Measurements from ENCODE around the gene SEPTIN12.

The SEPTIN12 gene, protein sequence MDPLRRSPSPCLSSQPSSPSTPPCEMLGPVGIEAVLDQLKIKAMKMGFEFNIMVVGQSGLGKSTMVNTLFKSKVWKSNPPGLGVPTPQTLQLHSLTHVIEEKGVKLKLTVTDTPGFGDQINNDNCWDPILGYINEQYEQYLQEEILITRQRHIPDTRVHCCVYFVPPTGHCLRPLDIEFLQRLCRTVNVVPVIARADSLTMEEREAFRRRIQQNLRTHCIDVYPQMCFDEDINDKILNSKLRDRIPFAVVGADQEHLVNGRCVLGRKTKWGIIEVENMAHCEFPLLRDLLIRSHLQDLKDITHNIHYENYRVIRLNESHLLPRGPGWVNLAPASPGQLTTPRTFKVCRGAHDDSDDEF

DNA sequence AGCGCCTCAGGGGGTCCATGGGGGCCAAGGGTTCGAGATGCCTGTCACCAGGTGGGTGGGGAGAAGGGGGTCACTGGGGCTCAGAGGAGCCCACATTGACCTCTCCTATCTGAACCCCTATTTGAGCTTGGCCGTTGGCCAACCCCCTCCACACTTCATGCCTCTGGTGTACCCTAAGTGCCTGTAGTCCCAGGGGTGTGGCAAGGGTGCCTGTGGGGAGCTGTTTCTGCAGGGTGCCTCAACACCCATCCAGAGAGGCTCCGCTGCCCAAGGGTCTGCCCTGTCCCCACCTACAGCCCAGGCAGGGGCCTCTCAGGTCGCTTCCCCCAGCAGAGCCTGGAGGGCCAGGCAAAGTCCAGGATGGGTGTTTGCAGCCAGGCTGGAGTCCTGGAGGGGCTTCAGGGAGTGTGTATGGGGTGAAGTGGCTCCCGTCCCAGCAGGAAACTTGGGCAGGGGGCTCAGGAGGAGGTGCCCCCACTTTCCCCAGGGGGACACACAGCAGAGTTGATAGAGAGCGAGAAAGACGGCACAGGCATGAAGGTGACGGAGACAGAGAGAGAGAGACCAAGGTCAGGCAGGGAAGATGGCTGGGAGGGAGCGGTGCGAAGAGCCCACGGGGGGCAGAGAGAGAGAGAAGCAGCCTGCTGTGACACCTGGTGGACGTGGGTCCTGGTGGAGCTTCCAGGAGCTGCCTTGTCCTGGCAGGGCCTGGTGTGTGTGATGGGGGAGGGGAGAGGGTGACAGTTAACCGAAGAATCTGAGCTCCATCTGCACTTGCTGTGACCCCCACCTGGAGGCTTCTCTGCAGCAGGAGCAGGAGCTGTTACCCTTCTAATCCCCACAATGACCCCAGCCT, at the start of gene SEPTIN12:
Gene SEPTIN12 (minus strand): TSS at position 719 of the 856 bp plus-strand sequence. CDS start 700 bp downstream, at position 19.
- TF ChIP-seq GATA3 (IDR thresholded peaks at IDR 0.05; ENCODE audit: low read depth, low read length) (no peak), GATA2 (IDR thresholded peaks at IDR 0.05; ENCODE audit: low read depth, low read length) (no peak)

DNA sequence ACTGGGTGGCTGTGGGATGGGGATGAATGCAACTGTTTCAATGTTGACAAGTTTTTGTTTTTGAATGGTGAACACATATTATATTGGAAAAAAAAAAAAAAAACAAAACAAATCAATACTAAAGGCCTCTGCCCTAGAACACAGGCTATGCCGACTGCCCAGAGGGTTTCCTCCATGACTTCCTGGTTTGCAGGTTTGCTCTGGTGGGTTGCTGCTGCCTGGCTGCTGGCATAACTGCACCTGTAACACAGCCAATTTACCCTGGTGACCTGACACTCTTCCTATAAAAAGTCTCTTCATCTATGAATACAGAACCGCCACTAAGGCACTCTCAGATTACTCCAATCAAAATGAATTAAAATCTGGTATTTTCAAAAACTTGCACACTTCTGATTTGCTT, 48.6 kb upstream of the SEPTIN12 start:
- TF ChIP-seq GATA2 (IDR thresholded peaks at IDR 0.05; ENCODE audit: low read depth, low read length) (no peak), GATA3 (IDR thresholded peaks at IDR 0.05; ENCODE audit: low read depth, low read length) (no peak)

DNA sequence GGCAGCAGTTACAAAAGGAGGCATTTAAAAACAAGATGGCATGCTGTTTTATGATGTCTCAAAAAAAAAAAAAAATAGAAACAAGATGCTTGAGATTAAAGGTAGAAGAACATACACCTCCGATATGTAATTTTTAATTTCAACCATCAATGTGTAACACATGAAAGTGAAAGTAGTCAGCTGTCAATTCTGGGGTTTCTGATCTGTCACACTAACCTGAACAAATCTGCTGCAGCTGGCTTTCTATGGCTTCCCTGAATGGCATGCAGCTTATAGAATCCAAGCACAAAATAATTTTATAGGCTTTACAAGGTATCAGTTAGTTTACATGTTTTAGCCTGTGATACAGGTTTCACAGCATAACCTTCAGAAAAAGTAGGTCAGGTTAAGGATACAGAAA, 45.4 kb upstream of the SEPTIN12 start:
- TF ChIP-seq GATA3 (IDR thresholded peaks at IDR 0.05; ENCODE audit: low read depth, low read length) (no peak), GATA2 (IDR thresholded peaks at IDR 0.05; ENCODE audit: low read depth, low read length) (no peak)

DNA sequence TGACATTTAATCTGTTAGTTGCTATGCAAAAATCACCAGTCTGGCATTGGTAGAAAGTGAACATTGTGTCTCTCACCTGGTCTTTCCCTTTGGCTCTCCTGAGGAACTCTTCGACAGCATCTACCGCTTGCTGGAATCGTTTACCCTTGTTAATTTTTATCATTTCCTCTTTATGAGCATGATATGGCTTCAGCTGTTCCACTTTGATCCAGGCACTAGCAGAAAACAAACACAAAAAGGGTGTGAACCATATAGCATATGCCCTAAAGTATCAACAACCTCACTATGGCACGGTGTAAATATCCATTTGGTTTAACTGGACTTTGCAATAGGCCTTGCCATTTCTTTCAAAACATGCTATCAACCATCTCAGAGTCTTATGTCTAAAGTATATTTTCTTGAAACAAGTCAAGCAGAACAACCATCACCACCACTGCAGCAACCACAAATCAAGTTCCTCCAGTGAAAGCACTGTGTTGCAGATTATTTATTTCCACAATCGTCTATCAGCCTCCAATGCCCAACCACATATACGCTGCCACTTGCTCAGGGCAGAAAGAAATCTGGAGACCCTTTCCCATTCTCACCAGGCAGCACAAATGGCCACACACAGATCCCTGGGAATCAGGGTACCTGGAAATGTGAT, 44.7 kb upstream of the SEPTIN12 start:
- TF ChIP-seq GATA2 (IDR thresholded peaks at IDR 0.05; ENCODE audit: low read depth, low read length) (no peak), GATA3 (IDR thresholded peaks at IDR 0.05; ENCODE audit: low read depth, low read length) (no peak)

DNA sequence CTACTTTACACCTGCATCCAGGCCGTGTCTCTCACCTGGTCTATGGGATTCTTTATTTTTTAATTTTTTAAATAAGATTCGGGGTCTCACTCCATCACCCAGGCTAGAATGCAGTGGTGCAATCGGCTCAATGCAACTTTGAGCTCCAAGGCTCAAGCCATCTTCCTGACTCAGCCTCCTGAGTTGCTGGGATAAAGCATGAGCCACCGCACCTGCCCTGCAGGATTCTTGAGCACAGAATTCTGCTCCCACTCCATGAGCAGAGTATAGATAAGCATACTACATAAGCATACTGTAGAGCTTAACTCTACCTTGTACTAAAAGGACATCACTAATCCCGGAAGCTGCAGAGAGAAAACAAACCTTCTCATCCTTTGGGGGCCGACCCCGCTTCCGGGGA, 43.5 kb upstream of the SEPTIN12 start:
- TF ChIP-seq GATA3 (IDR thresholded peaks at IDR 0.05; ENCODE audit: low read depth, low read length) (no peak), GATA2 (IDR thresholded peaks at IDR 0.05; ENCODE audit: low read depth, low read length) (no peak)

DNA sequence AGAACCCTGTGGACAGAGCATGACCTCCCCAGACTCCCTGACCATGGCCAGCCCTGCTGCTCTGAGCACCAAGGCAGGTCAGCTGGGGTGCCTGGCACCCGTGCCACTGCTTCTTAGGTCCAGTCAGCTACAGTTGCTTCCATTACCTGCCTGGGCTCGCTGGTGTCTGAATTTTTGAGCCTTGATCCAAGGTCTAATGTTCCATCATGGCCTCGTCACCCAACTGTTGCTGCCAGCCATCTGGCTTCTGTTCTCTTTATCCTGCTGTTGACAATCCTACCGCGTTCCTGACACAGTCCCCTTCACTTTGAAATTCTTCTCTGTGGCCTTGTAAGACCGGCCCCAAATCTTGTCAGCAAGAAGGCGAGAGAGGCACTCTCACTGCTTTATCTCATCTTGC, 42.3 kb upstream of the SEPTIN12 start:
- TF ChIP-seq GATA2 (IDR thresholded peaks at IDR 0.05; ENCODE audit: low read depth, low read length) = no peak
- no peak for TF ChIP-seq GATA3 (IDR thresholded peaks at IDR 0.05; ENCODE audit: low read depth, low read length)

DNA sequence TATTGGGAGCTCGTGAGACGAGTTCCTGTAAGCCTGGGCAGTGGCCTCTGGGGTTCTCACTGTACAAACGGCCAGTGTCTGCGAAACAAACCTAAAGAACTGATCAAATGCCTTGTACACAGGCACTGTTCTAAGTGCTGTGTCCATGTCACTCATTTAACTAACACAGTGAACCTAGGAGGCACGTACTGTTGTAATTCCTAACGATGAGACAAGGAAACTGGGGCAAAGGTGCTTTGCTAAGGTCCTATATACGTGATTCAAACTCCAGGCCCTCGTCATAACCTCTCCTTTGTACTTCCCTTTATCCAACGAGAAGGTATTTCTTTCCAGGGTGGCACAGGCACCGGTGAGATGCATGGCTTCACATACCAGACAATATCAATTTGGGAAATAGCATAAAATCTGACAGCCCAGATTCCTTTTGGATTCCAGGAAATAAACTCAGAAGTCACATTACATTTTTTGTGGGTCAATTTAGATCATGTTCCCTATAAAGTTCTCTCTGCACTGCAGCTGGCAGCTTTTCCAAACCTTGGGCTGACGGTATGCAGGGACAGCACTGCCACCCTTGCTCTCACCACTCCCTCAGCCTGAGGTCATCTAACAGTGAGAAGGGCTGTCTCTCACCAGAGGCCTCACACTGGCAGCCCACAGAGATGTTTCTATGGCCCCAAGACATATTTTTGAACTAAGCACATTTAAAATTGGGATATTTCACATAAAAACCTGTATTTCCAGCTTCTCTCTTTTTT, 40.6 kb upstream of the SEPTIN12 start:
- TF ChIP-seq GATA2 (IDR thresholded peaks at IDR 0.05; ENCODE audit: low read depth, low read length) (no peak), GATA3 (IDR thresholded peaks at IDR 0.05; ENCODE audit: low read depth, low read length) (no peak)

DNA sequence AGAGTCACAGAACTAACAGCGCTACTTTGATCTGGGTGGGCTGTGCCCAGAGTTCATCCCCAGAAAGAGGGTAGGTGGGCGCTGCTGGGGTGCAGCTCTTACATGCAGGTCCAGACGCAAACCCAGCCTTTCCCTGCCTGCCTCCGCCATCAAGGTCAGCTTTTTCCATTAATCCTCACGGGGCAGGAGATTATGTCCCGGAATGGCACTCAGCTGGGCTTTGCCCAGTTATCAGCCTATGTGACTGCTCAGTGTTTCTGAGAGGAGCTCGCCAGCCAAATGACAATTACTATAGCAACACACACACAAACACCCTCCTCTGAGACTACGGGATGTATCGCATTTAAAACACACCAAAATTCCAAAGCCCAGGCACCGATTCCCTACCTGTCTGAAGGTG, 38.8 kb upstream of the SEPTIN12 start:
- TF ChIP-seq GATA2 (IDR thresholded peaks at IDR 0.05; ENCODE audit: low read depth, low read length) (no peak), GATA3 (IDR thresholded peaks at IDR 0.05; ENCODE audit: low read depth, low read length) (no peak)

DNA sequence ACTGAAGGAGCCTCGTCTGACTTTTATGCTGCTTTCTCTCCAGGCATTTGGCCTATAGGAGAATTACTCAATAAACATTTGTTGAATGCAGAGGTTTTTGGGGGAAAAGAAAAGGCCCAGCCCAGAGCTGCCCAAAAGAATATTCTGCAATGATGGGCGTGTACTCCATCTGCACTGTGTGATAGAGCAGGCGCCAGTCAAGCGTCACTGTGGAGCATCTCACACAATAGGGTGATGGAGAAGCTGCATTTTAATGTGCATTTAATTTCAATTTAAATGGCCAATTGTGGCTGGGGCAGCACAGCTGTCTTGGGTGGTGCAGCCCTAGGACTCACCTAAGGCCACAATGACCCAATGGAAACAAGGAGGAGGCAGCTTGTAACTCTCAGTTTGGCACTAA, 38.4 kb upstream of the SEPTIN12 start:
- TF ChIP-seq GATA3 (IDR thresholded peaks at IDR 0.05; ENCODE audit: low read depth, low read length) (no peak), GATA2 (IDR thresholded peaks at IDR 0.05; ENCODE audit: low read depth, low read length) (no peak)

DNA sequence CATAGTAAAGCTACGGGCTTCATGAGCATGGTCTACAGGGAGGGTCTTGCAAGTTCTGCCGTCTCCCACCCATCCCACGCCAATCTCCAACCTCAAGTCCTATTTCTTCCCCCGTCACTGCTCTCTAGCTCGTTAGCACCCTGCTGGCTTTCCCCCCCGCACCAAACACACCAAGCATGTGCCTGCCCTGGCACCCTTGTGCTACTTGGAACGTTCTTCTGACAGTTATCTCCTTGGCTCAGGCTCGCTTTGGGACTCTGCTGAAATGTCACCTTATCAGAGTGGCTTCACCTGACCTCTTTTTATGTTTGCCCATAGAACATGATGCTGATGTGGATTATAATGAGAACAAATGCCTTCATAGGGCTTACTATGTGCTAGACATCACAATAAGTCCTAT, 37.1 kb upstream of the SEPTIN12 start:
- TF ChIP-seq GATA2 (IDR thresholded peaks at IDR 0.05; ENCODE audit: low read depth, low read length) = no peak
- TF ChIP-seq GATA3 (IDR thresholded peaks at IDR 0.05; ENCODE audit: low read depth, low read length) = no peak

DNA sequence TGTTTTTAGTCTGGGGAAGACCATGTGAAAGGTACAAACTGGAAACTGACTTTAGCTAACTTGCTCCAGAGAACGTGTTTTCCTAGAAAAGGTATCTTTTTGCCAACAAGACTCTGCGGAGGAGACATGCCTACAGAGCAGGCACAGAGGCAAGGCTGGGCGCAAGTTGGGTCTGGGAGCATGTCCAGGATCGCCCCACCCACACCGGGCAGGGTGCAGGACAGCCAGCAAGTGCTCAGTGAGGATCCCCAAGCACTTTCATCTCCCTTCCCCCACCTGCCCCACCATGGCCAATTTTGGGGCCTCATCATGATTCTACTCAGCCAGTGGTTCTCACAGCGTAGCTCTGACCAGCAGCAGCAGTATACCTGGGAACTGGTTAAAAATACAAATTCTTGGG, 32.5 kb upstream of the SEPTIN12 start:
- TF ChIP-seq GATA2 (IDR thresholded peaks at IDR 0.05; ENCODE audit: low read depth, low read length) (no peak), GATA3 (IDR thresholded peaks at IDR 0.05; ENCODE audit: low read depth, low read length) (no peak)

DNA sequence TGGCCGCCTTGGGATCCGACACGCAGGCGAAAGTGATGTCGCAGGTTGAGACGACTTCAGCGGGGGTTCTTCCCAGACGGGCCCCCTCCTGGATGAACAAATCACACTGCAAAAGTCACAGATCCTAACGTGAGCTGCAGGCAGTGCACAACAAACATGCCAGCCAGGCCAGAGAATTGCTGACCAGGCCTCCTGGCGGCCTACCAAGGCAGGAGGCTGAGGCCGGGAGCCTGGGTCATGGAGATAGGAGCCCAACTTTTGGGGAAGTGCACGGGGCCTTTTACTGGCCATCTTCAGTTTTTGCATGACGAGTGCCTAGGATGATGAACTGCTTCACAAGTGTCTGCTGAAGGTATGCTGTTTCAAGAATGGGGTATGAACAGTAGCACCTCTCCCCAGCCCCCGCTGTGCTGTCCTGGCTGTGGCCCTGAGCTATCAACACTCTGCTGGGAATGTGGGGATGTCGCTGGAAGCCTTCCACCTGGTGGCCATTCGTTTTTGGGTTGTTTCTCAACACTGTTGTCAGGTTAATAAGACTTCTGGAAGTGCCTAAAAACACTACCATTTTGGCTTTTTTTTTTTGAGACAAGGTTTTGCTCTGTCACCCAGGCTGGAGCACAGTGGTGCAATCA, 26.5 kb upstream of the SEPTIN12 start:
- TF ChIP-seq GATA3 (IDR thresholded peaks at IDR 0.05; ENCODE audit: low read depth, low read length) = no peak
- TF ChIP-seq GATA2 (IDR thresholded peaks at IDR 0.05; ENCODE audit: low read depth, low read length) = no peak

DNA sequence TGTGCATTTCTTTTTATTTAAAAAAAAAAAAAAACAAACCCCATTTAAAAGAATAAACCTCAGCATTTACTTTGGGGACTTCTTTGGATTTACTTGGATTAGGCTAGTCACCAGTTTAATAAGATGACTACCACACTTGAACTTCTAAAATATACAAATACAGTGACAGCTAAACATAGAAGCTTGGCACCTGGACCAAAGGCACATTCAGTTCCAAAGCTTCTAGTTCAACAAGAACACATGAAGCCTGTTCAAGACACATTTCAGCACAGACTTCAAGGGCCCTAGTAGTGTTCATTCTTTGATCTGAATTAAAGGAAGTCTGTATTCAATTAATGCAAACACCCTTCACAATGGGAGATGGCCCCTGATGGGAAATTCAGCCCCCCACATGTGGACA, 25.9 kb upstream of the SEPTIN12 start:
- TF ChIP-seq GATA3 (IDR thresholded peaks at IDR 0.05; ENCODE audit: low read depth, low read length) (no peak), GATA2 (IDR thresholded peaks at IDR 0.05; ENCODE audit: low read depth, low read length) (no peak)
